ENCODE results near the gene TPMT.
"Not testable (repeated sequence)": the region's sequence is repeated elsewhere in the genome, so short reads cannot be mapped to it uniquely, and the experiment has no call there.

Gene TPMT

DNA sequence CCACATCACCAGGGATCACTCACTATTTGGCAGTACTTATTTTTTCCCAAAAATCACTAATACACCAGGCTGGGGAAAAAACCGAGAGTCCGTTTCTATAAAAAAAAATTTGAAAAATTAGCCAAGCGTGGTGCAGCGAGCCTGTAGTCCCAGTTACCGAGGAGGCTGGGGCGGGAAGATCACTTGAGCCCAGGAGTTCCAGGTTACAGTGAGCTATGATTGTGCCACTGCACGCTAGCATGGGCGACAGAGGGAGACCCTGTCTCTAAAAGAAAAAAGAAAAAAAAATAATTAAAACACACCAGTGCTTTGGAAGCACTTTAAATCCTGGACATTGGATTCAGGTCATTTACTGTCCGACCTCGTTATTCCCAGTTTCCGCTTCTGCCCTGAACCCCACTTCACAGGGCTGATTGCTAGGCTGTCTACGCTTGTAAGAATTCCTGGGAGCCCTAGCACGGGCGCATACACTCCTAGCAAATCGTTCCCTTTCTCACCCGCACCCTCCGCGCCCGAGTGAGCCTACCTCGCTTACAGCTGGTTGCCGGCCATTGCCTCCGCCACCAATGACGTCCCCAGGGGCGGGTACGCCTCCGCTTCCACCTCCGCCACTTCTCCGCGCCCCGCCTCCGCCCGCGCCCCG is at the start of gene TPMT:
Gene TPMT, minus strand, starts transcription at position 571 of the 643 bp plus-strand sequence. CDS start 5,950 bp downstream, outside the sequence.
- no peak for DNase-seq

DNA sequence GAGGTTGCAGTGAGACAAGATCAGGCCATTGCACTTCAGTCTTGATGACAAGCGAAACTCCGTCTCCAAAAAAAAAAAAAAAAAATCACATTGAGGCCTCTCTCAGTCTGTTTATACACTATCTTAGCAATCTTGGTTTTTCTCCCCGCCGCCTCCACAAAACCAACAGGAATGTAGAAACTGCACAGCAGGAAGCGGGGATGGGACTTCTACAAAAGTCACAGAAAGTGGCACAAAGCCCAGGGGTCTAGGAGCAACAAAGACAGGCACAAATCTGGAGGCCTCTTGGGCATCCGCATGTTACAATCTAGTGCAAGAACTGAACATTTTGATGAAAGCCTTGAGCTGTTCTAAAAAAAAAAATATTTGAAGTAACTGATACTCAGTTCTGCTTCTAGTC is 48.9 kb upstream of the TPMT start:
- no peak for DNase-seq

GRCh38 chr6:18192026-18192425 is 37.1 kb upstream of the TPMT start:
- DNase-seq, result no peak

DNA sequence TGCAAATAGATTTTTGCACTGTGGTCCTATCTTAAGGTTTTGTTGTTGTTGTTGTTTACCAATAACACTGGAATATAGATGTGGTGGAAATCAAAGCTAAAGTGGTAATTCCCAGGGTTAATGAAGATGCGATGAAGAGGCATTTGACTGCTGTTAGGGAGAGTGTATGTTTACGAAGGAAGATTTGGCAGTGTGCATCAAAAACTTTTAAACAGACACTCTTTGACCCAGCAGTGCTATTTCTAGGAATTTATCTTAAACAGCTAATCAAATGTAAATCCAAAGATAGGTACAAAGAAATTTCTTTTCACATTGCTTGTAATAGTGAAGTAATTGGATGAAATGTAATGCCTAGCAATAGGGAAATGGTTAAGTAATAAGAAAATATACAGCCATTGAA is 34.3 kb upstream of the TPMT start:
- DNase-seq, result no peak

GRCh38 chr6:18187701-18188100 is 32.8 kb upstream of the TPMT start:
- no peak for DNase-seq

GRCh38 chr6:18186540-18187250 is 31.8 kb upstream of the TPMT start:
- DNase-seq, result no peak

- no peak for DNase-seq
These were observed 31.2 kb upstream of the TPMT start for GRCh38 chr6:18186033-18186432.

GRCh38 chr6:18185624-18186023 is 30.7 kb upstream of the TPMT start:
- no peak for DNase-seq

DNA sequence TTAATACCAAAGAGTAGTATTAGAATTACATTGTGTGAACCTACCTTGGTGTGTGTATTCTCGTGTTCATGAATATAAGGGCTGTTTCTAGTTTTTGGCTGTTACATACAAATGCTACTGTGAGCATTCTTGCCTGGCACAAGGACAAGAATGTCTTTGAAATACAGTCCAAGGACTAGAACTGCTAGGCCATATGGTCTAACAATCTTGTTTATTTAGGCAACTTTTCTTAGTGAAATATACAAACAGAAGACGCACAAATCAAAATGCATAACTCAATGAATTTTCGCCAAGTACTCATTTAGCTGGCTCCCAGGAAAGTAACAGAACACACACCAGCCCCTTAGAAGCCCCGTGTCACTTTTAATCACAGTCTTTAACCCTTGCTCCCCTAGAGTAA is 28.9 kb upstream of the TPMT start:
- no peak for DNase-seq

- DNase-seq, result no peak
These were observed 27.7 kb upstream of the TPMT start for GRCh38 chr6:18182568-18182967.

GRCh38 chr6:18179770-18180356 is 25.0 kb upstream of the TPMT start:
- DNase-seq, result no peak

GRCh38 chr6:18178960-18179615 is 24.2 kb upstream of the TPMT start:
- no peak for DNase-seq

DNA sequence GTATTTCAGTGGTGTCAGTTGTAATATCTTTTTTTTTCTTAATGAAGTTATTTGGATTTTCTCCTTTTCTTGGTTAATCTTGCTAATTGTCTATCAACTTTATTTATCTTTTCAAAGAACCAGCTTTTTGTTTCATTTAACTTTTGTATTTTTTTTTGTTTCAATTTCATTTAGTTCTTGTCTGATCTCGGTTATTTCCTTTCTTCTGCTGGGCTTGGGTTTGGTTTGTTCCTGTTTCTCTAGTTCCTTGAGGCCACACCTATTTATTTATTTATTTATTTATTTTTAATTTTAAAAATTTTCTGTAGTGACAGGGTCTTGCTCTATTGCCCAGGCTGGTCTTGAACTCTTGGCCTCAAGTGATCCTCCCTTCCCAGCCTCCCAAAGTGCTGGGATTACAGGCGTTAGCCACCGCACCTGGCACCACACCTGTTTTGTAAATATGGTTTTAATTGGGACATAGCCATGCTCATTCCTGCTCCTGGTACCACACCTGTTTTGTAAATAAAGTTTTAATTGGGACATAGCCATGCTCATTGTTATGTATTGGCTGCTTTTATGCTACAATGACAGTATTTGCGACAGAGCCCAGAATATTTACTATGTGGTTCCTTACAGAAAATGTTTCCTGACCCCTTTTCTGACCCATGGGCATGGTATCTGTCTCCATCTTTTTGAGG is 22.5 kb upstream of the TPMT start:
- no peak for DNase-seq

GRCh38 chr6:18176198-18176597 is 21.3 kb upstream of the TPMT start:
- DNase-seq, result not testable (repeated sequence)

GRCh38 chr6:18171871-18172270 is 17.0 kb upstream of the TPMT start:
- DNase-seq, result no peak

DNA sequence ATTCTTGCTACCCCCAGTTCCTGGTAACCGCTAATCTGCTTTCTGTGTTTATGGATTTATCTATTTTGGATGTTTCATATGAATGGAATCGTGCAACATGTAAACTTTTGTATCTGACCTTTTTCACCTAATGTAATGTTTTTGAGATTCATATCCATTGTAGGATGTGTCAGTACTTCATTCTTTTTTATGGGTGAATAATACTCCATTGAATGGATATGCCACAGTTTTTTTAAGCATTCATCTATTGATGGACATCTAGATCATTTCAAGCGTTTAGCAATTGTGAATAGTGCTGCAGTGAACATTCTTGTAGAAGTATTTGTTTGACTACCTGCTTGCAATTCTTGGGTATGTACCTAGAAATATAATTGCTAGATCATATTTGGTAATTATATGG is 13.4 kb upstream of the TPMT start:
- no peak for DNase-seq

DNA sequence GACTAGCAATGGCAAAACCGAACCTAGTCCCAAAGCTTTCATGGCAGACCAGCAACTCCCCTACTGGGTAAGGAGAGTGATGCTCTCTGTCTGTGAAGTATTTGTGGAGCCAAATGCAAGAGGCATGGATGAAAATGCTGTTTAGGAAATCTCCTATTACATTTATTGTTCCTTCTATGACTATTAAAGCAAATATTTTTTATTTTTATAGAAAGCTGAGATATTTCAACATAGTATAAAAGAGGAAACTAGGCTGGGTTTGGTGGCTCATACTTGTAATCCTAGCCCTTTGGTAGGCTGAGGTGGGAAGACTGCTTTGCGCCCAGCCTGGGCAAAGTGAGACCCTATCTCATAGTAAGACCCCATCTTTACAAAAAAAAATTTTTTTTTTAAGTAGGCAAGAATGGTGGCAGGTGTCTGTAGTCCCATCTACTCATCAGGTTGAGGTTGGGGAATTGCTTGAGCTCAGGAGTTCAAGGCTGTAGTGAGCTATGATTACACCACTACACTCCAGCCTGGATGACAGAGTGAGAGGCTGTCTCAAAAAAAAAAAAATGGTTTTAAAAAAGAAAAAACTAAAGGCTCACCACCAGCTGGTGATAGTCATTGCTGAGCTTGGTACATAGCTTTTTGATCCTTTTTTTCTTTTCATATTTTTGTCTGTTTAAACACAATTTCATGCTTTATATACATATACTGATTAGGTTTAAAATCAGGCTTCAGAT is 11.6 kb upstream of the TPMT start:
- DNase-seq, result no peak

DNA sequence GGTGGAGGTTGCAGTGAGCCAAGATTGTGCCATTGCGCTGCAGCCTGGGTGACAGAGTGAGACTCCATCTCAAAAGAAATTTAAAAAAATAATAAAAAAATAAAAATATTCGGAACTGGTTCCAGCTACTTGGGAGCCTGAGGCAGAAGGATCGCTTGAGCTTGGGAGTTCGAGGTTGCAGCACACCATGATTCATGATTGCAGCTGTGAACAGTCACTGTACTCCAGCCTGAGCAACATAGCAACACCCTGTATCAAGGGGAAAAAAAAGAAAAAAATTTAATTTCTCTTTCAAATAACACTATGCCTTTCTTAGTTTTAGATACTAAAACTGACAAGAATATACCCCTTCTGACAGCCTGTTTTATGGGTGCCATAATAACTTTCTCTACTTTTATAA is 10.9 kb upstream of the TPMT start:
- DNase-seq, result no peak

DNA sequence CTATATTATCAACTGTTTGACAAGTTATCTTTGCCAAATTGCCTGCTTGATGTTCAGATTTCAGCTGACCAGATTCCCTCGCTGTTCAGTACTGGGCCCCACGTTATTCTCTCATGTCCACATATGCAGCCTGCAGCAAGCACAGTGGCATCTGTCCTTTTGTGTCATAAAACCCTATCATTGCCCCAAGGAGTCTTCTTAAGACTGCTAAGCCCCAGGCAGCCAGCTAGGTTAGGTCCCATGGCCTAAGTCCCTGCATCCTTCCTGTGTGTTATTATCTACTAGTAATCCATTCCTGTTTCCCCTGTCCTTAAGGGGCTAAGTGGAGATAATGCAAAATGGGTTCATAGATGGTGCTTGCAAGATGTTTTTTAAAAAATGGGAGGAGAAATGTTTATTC is 7.5 kb upstream of the TPMT start:
- DNase-seq, result no peak

- DNase-seq, result no peak
These were observed 6.6 kb upstream of the TPMT start for GRCh38 chr6:18161431-18161830.

DNA sequence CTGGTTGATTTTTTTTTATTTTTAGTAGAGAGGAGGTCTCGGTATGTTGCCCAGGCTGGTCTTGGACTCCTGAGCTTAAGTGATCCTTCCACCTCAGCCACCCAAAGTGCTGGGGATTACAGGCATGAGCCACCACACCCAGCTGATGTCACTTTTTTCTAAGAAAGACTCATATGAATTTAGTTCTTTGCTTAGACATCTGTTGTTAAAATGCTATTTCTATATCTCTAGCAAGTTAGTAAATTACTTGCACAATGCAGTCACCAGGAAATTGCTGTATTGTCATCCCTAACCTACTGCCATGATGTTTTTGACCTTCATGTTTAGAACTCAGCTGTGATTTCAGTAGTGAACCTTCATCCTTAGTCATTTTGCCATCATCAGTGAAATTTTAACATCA is 6.0 kb upstream of the TPMT start:
- DNase-seq, result no peak

DNA sequence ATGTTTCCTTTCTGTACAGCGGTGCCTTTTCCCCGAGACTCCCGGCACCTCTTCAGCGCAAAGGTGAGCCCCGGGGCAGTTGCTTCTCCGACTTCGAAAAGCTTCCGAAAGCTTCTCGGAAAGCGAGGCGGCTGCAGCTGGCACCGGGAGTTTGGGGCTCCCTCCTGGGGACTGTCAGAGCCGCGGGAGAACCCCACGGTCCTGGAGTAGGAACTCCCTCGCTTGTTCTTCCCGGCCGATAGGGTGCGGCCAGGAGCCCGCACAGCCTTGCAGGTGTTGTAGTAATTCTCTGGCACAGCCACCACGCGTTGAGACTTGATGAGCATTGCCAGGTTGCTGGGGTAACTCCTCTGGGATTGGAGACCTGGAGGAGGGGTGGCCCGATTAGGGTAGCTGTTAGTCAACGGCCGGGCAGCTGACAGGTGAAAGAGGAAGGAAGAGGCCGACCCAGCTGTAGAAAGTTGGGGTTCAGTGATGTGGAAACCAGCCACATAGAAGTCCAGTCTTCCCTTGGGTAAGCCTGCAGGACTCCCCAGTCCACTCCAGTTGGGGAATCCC is 1.1 kb upstream of the TPMT start:
- no peak for DNase-seq

All from cerebellar nuclear complex (tissue), 1 donor.